ENCODE measurements around the gene DDT. TPM values are rescaled to one million over a fixed set of nuclear protein-coding genes. Genes with fewer than 3 reads are reported as not detected.

DDT gene
- total and polyA plus RNA-seq, 2 donors (not counting 3 experiments of a cell fraction or from before 2014, with no cell fraction given) = 106 to 205 TPM

GRCh38 chr22:24006914-24007214 is 32.6 kb upstream of the DDT start:
- Histone ChIP-seq H3K9ac (replicated peaks; ENCODE audit: extremely low read depth, insufficient read depth, low read length) (no peak overlapping the region), H3K4me2 (ENCODE audit: insufficient read depth, low read length) (no peak overlapping the region), H3K27me3 (ENCODE audit: control insufficient read depth in 2 of 2, insufficient read depth in 2 of 2, low read length in 2 of 2) (no peaks in the 10 kb centered on the region), H3K27ac (ENCODE audit: insufficient read depth, low read depth, low read length) (no peak overlapping the region), H2AFZ (ENCODE audit: low read depth, low read length) (no peak overlapping the region), H3K79me2 (ENCODE audit: control insufficient read depth, insufficient read depth, low read length) (peaks cover 5% of the 10 kb centered on the region), H3K4me3 (replicated peaks in 1 of 3; ENCODE audit: insufficient read depth in 1 of 3, low read depth in 1 of 3, low read length in 3 of 3) (no peak overlapping the region), H4K20me1 (replicated peaks; ENCODE audit: control insufficient read depth, extremely low read depth, insufficient read depth, low read length) (no peaks in the 10 kb centered on the region), H3K4me1 (ENCODE audit: control insufficient read depth, extremely low read depth, insufficient read depth, low read length) (no peaks in the 10 kb centered on the region), H3K9me3 (replicated peaks; ENCODE audit: control insufficient read depth, insufficient read depth, low read length) (no peaks in the 10 kb centered on the region), H3K9me1 (replicated peaks; ENCODE audit: control insufficient read depth, extremely low read depth, insufficient read depth, low read length) (no peaks in the 10 kb centered on the region), H3K36me3 (ENCODE audit: control insufficient read depth in 2 of 2, extremely low read depth in 1 of 2, insufficient read depth in 2 of 2, low read length in 2 of 2) (no peaks in the 10 kb centered on the region)
- dilution Hi-C loops (cut with MboI; ENCODE audit: extremely low pct_ligation_motif_present, low sequenced_read_pairs) (no loop called here), intact Hi-C loops (cut with micrococcal nuclease) (no loop called here)
- no TSS peak for BruUV-seq (replicated peaks)
- DNase-seq (ENCODE audit: low read depth, low spot score) (no peak), FAIRE-seq (no peak)
- ChIA-PET CTCF (interaction anchor here (1.3 kb wide), 1 partner anchor 24 kb away, joined by 3 read pairs; no protein-coding TSS in a partner anchor), POLR2A (no interaction called here)
- TF ChIP-seq POLR2AphosphoS5 (IDR thresholded peaks at IDR 0.05; ENCODE audit: insufficient read depth, low read depth, low read length) (no peak), GATA2 (IDR thresholded peaks at IDR 0.05; ENCODE audit: insufficient read depth, insufficient read length, low read depth, low read length) (no peak), FOS (IDR thresholded peaks at IDR 0.05; ENCODE audit: borderline replicate concordance, insufficient read depth, low read length) (no peak), CTCF (IDR thresholded peaks at IDR 0.05; ENCODE audit: extremely low read depth in 1 of 2, insufficient read depth in 1 of 2, low read depth in 1 of 2, low read length in 2 of 2) (no peak), POLR2A (IDR thresholded peaks at IDR 0.05; ENCODE audit: low read depth, low read length) (no peak), MAX (IDR thresholded peaks at IDR 0.05; ENCODE audit: insufficient read depth, insufficient read length) (no peak), MYC (IDR thresholded peaks at IDR 0.05; ENCODE audit: low read depth, low read length) (no peak), JUN (IDR thresholded peaks at IDR 0.05; ENCODE audit: borderline replicate concordance, insufficient read depth, insufficient read length, low read depth) (no peak), EZH2 (IDR thresholded peaks at IDR 0.05; ENCODE audit: borderline replicate concordance, low read depth, low read length, severe bottlenecking) (no peak)
